Activated T-cell treated with anti-CD3 and anti-CD28 coated beads, Interleukin-2, amount 50 U/mL, for 1 hour (primary cell): ENCODE data around the gene TTC28.

Experiments
- DNase-seq: peaks from one replicate; pipeline ENCODE4 v3.0.0-alpha.2; 2020

Gene TTC28

DNA sequence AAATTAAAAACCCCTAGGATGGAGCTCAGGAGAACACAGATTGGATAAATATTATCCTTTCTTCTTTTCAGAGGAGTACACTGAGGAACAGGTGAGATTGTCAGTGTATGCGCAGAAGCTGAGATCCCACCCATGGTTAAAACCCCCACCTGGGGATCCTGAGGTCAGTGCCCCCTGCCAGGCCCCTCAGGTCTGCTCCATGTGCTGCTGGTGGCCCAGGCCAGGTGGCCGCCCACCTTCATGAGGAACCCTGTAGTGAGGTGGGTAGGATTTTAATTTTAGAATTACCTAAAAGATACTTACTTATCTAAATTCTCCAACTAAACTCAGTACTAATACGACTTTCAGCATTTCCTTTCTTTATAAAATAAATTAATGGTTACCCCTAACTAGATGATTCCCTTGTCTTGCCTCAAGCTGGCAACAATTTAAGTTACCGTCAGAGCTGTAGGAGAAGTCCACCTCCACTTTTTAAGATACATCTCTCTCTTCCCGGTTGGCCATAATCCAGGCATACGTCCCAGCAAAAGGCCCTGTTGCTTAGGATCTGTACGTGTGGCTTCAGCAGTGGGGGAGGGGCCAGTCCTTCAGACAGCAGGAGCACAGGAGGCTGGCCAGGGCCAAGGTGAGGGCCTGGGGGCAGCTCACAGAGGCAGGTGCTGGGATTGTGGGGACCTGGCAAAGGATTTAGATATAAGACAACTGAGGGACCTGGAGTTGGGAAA lies 699.1 kb downstream of the TTC28 start:
- no peak for DNase-seq

DNA sequence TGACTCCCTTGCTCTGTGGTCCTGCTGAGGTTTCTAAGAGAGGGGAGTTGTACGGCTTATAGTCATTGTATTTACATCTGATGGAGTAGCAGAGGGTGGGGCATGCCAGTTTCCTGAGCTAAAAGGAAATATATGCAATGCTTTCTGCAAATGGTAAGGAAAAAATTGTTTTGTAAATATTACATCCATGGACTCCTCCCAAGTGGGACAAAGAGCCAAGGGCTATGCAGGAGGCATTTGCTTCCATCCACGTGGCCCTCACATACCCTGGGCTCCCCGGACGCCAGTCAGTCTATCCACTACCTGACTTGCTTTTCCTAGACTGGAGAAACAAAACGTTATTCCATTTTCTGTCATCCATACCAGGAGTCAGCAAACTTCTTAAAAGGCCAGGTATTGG lies 700.8 kb downstream of the TTC28 start:
- DNase-seq: no peak

DNA sequence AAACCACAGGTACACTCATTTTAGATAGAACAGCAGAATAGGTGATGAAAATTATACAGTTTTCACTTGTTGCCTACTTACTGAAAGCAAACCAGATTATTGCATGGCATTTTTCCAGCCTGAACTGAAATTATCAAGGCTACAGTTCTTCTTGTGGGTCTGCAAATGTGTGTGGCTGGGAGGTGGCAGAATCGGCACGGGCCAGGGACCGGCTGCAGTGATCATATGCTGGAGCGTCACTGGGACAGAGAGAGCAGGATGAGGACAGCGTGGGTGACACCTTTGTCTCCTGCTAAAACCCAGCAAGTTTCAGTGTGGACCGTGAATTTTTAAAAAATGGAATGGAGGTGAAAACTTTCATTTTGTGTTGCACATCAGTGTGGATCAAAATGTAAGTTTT lies 701.3 kb downstream of the TTC28 start:
- no peak for DNase-seq

- DNase-seq: no peak
Measured at GRCh38 chr22:27976586-27976985, 703.1 kb downstream of the TTC28 start.

DNA sequence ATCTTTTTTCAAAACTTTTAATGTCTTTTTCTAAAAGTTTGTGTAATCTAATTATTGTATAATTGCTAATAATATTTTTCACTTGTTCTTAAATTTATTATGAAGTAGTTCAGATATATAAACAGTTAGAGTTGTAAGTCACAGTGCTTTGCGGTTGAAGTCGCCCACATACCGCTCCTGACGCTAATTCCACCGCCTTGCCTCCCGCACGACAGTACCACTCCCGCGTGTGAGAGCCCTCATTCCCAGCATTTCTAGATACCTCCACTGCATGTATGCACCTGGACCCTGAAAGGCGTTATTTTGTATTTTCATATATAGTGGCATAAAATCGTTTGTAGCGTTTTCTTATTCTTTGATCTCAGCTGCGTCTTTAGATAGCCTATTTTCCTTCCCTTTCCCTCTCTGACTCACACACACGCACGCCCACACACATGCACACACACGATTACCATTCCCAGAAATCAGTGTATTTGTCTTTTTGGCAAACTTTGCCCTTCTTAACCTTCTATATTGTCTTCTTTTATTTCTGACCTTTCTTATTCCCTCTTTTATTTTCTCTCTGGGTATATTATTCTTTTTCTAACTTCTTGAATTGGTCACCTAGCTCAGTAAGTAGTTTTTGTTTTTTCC lies 704.1 kb downstream of the TTC28 start:
- DNase-seq: no peak

DNA sequence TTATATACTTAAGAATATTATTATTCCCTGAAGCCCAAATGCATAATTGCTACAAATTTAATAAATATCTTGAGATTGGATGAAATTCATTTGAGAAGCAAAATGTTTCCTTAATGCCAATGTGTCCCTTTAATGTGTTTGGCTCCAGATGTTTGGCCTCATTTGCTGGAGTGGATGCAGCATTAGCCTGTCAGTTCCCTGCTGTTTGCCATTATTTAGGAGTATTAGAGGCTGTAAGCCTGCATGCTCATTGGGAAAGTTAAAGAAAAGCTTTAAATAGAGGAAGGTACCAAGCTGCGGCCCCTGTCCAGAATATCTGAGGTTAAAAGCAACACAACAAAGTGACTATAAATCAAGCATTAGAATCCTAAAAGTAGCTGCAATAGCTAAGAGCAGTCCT lies 705.8 kb downstream of the TTC28 start:
- no peak for DNase-seq

- no peak for DNase-seq
Measured at GRCh38 chr22:27972732-27973698, 706.6 kb downstream of the TTC28 start.

DNA sequence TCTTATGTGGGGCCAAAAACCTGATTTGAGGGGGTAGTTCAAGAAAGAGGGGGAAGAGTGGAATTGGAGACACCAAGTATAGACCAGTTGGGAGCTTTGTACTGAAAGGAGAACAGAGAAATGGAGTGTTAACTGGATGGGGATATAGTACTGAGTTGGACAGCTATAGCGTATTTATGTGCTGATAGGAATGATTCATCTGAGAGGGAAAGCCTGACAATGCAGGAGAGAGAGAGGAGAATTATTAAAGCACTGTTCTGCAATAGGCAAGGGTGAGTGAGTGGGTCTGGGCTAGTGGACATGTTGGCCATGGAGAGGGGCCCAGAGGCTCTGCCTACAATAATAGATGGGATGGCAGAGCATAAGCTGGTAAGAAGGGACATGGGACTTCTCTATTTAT lies 707.7 kb downstream of the TTC28 start:
- DNase-seq: no peak

- DNase-seq: no peak
Measured at GRCh38 chr22:27970596-27971220, 708.9 kb downstream of the TTC28 start.

DNA sequence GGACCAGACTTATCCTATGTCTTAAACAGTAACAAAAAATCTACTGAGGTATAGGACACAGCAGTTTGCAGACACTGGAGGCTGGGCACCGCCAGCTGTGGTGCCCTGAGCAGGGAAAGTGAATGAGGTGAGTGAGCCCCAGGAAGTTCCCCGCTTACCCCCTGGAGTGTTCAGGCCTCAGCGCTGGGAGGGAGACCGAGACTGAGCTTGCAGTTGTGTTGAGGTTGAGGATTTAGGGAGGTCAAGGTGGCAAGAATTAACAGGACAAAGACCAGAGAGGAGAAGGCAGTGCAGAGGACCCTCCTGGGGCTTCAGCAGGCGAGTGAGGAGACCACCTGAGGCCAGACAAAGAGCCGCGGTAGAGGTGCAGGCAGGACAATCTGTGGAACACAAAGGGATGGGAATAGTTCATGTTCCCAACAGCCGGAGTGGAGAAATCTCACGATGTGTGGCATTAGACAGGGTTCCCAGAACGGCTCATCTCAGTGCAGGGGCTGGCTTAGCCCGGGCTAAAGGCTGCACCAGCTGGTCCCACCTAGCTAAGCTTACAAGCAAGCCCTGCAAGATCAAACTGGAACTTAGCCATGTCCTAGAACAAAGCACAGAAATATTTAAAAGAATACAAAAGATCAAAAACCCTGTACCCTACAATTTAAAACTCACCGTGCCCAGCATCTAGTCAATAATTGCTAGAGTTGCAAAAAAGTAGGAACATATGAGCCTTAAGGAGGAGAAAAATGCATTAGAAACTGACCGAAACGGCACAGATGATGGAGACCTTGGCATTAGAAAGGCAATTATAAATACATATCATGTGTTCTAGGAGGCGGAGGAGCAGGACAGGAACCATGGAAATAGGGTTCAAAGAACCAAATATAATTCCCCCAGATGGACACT lies 713.2 kb downstream of the TTC28 start:
- no peak for DNase-seq

GRCh38 chr22:27962268-27963044 lies 717.2 kb downstream of the TTC28 start:
- no peak for DNase-seq

DNA sequence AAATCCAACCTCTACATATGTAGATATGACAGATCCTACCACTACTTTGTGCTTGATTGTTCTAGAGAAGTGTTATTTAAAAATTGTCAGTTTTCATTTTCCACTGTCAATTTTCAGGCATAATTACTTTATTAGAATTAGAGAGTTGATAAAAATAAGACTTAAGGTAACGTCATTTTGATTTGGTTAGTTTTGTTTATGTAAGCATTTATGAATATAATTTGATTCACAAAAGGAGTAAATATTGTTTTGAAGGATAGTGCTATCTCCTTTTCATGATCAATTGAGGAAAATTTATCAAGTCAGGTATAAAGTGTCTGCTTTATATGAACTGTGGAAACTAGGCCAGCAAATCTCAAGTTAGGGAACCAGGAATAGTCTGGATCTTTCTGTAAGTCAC lies 718.0 kb downstream of the TTC28 start:
- DNase-seq: no peak

GRCh38 chr22:27961182-27961581 lies 718.5 kb downstream of the TTC28 start:
- DNase-seq: no peak

DNA sequence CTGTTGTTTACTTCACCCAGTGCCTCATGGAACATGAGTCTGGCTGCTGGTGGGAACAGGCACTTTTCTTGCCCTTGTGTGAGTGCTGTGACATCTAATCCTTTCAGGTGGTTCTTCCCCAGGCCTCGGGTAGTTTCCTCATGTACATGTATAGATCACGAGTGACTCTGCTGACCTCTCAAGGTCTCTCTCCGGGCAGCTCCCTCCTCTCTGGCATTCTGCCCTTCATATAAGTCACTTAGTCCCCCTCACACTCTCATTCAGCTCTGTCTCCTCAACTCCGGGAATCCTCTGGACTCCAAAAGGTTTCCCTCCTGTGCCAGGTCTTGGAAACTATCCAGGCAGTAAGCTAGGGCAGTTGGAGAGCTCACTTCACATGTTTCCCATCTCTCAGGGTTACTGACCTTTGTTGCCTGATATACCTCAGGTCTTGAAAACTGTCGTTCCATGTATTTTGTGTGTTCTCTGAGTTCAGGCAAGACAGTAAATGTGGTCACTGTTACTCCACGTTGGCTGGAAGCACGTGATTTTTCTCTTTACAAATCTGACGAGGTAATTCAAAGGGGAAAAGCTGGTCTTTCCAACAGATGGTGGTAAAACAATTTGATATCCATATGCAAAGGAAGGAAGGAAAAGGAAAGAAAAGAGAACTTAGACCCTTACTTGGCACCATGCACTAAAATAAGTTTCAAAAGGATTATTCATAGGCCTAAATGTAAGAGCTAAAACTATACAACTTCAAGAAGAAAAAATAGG lies 720.1 kb downstream of the TTC28 start:
- no peak for DNase-seq

DNA sequence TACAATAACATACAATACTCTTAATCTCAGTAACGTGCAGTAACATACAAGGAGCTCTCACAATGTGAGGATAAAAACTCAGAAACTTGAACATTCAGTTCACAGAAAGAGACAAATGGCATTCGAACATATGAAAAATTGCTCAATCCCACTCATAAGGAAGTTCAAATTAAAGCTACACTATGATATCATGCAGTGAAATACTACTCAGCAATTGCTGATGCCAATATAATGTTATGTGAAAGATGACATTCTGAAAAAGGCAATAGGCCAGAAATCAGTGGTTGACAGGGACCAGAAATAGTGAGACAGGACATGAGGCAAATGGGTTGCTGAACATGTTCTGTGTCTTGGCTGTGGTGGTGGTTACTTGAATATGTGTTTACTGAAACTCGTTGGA lies 726.9 kb downstream of the TTC28 start:
- no peak for DNase-seq

- no peak for DNase-seq
Measured at GRCh38 chr22:27952091-27952490, 727.5 kb downstream of the TTC28 start.

GRCh38 chr22:27949421-27949820 lies 730.2 kb downstream of the TTC28 start:
- no peak for DNase-seq

DNA sequence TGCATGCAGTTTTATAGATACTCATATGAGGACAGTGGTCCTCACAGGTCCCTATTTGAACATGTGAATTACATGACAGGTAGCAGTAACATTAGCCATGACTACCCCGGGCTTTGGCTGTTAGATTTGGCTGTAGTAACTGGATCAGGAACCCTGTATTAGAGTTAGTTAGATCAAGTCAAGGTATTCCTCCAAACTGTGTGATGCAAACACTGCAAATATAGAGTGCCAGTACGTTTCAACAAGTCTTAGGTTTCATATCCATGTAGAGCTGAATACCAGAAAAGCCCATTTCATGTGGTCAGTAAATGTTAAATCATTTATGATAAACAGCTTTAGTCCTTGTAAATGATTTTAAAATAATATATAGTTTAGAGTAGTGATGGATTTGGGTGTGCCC lies 731.1 kb downstream of the TTC28 start:
- DNase-seq: no peak

GRCh38 chr22:27947448-27947847 lies 732.2 kb downstream of the TTC28 start:
- no peak for DNase-seq

DNA sequence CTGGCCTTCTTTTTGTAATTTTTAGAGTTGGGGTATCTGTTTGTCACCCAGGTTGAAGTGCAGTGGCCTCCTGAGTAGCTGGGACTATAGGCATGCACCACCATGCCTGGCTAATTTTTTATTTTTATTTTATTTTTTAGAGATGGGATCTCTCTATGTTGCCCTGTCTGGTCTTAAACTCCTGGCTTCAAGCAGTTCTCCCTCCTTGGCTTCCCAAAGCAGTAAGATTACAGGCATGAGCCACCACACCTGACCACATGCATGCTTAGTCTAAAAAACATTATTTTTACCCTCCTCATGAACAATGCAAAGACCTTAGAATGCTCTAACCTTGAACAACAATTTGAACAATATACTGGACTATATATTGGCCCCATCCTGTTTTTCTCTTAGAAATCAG lies 738.5 kb downstream of the TTC28 start:
- no peak for DNase-seq

DNA sequence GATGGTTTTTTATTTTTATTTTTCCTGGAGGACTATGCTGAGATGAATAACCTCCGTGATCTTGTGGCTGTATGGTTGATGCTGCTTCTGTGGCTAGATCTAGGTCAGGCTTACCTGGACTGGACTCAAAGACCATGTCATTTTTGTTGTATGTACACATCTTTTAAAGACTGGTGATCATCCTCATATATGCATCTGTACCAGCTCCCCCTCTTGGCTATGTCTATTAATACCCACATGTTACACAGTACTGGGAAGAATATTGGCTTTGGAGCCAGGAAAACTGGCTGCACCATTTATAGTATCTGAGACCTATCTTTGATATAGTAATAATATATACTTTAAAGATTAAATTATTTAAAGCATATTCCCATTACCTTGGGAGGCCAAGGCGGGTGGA lies 742.2 kb downstream of the TTC28 start:
- DNase-seq: no peak
